K562 (cell line): ENCODE results near the gene BCL2L1. TPM values are rescaled to one million over a fixed set of nuclear protein-coding genes. Genes with fewer than 3 reads are reported as not detected.

Source experiments
- EHMT2 ChIP-seq: fragments of 450-650 bp; IDR thresholded peaks from 2 replicates; pipeline ENCODE4 v1.6.1; 2018; ENCODE audit warnings: antibody characterized with exemption
- HMG20B ChIP-seq: fragments of 250-450 bp; sonication (Bioruptor Pico); IDR thresholded peaks from 2 replicates; pipeline ENCODE4 v1.5.0; 2021; ENCODE audit warnings: mild to moderate bottlenecking
- HSF4 ChIP-seq: fragments of 250-450 bp; sonication (Bioruptor Pico); IDR thresholded peaks from 2 replicates; pipeline ENCODE4 v2.1.2; 2022; ENCODE audit warnings: mild to moderate bottlenecking, moderate library complexity, borderline replicate concordance
- KHSRP ChIP-seq: fragments of 450-650 bp; IDR thresholded peaks from 2 replicates; pipeline ENCODE4 v1.6.1; 2017
- KLF10 ChIP-seq: fragments of 250-450 bp; sonication (Bioruptor Pico); IDR thresholded peaks from 2 replicates; pipeline ENCODE4 v1.6.1; 2021; ENCODE audit warnings: matching md5 sums
- MBD2 ChIP-seq: sonication (generic); IDR thresholded peaks from 2 replicates; pipeline ENCODE4 v1.6.1; 2016; ENCODE audit warnings: low read depth, borderline replicate concordance
- MCM5 ChIP-seq: fragments of 450-650 bp; IDR thresholded peaks from 2 replicates; pipeline ENCODE4 v1.6.1; 2016; ENCODE audit warnings: low read depth
- MED1 ChIP-seq: sonication (generic); formaldehyde crosslinking; IDR thresholded peaks from 2 replicates; pipeline ENCODE4 v1.8.1; 2023; ENCODE audit warnings: missing genetic modification reagents, borderline replicate concordance
- RBM14 ChIP-seq: fragments of 200-400 bp; formaldehyde crosslinking; IDR thresholded peaks from 2 replicates; pipeline ENCODE4 v1.6.1; 2018; ENCODE audit warnings: low read depth, mild to moderate bottlenecking, low read length, moderate library complexity, borderline replicate concordance; ENCODE audit not compliant: insufficient read depth
- TAF15 ChIP-seq: fragments of 200-400 bp; formaldehyde crosslinking; IDR thresholded peaks from 2 replicates; pipeline ENCODE4 v1.6.1; 2017; ENCODE audit warnings: mild to moderate bottlenecking, low read depth, low read length, moderate library complexity
- ZBTB8A ChIP-seq: fragments of 450-650 bp; IDR thresholded peaks from 2 replicates; pipeline ENCODE4 v1.6.1; 2018; ENCODE audit warnings: mild to moderate bottlenecking, moderate library complexity; ENCODE audit not compliant: partially characterized antibody
- ZFP30 ChIP-seq: fragments of 250-450 bp; sonication (Bioruptor Pico); IDR thresholded peaks from 2 replicates; pipeline ENCODE4 v1.8.0; 2022; ENCODE audit warnings: moderate library complexity, mild to moderate bottlenecking, inconsistent platforms, borderline replicate concordance
- ZFP36 ChIP-seq: fragments of 150-350 bp; IDR thresholded peaks from 2 replicates; pipeline ENCODE4 v1.6.1; 2018; ENCODE audit warnings: low read length, low read depth; ENCODE audit not compliant: partially characterized antibody
- ZNF354B ChIP-seq: fragments of 250-450 bp; sonication (Bioruptor Pico); IDR thresholded peaks from 2 replicates; pipeline ENCODE4 v1.4.0; 2020
- ZNF408 ChIP-seq: fragments of 250-450 bp; sonication (Bioruptor Pico); IDR thresholded peaks from 2 replicates; pipeline ENCODE4 v1.4.0; 2020; ENCODE audit warnings: low read depth, mild to moderate bottlenecking, moderate library complexity
- polyA plus RNA-seq, 8 experiments: library from polyadenylated mRNA; depleted of rRNA in 4 of 8; stranded (reverse) in 5 of 8; unstranded in 3 of 8; fragments of >200 nt; fragmentation: Nextera tagmentation in 2 of 8; fragmentation: Illumina TruSeq in 1 of 8; extraction: Ambion mirVana in 2 of 8; extraction: Trizol in 1 of 8; gene quantifications; 2 replicates each; pipeline versions ENCODE4 v1.2.1 to v1.2.3, GENCODE V29; 2011 to 2014; ENCODE audit warnings: inconsistent platforms in 1 of 8, missing spikeins in 1 of 8
- total RNA-seq, 7 experiments: library from RNA; depleted of rRNA in 6 of 7; stranded (reverse); fragments of >200 nt in 6 of 7; fragmentation: Illumina TruSeq in 2 of 7; extraction: Trizol in 2 of 7; gene quantifications; 2 replicates each; pipeline versions ENCODE4 v1.2.1 to v1.2.3, GENCODE V29; 2011 to 2021; ENCODE audit warnings: low replicate concordance in 1 of 7
- TF ChIP-seq, protein P1 (sequence below): conservative IDR thresholded peaks from 2 replicates; pipeline ENCODE4 v1.6.1; 2011; ENCODE audit warnings: low read depth, mild to moderate bottlenecking, low read length; ENCODE audit not compliant: control insufficient read depth
- TF ChIP-seq, protein P2 (sequence below): sonication (generic); formaldehyde crosslinking; IDR thresholded peaks from 2 replicates; pipeline ENCODE4 v1.8.1; 2023; ENCODE audit warnings: mild to moderate bottlenecking, missing genetic modification reagents
- TF ChIP-seq, protein P3 (sequence below): fragments of 450-650 bp; conservative IDR thresholded peaks from 2 replicates; pipeline ENCODE4 v1.6.1; 2016; ENCODE audit warnings: missing genetic modification characterization, low read depth, mild to moderate bottlenecking, missing compliant biosample characterization, moderate library complexity
- TF ChIP-seq, protein P4 (sequence below): fragments of 250-450 bp; sonication (Bioruptor Pico); IDR thresholded peaks from 2 replicates; pipeline ENCODE4 v1.8.0; 2022; ENCODE audit warnings: inconsistent platforms
- TF ChIP-seq, protein P5 (sequence below): sonication (generic); formaldehyde crosslinking; IDR thresholded peaks from 2 replicates; pipeline ENCODE4 v1.8.0; 2022; ENCODE audit warnings: mild to moderate bottlenecking, missing genetic modification reagents, borderline replicate concordance

The BCL2L1 gene
- total and polyA plus RNA-seq, 9 of the 15 experiments (the other 6 are each of a cell fraction or from before 2014, with no cell fraction given) = 3.3 to 182 (median 120) TPM

DNA sequence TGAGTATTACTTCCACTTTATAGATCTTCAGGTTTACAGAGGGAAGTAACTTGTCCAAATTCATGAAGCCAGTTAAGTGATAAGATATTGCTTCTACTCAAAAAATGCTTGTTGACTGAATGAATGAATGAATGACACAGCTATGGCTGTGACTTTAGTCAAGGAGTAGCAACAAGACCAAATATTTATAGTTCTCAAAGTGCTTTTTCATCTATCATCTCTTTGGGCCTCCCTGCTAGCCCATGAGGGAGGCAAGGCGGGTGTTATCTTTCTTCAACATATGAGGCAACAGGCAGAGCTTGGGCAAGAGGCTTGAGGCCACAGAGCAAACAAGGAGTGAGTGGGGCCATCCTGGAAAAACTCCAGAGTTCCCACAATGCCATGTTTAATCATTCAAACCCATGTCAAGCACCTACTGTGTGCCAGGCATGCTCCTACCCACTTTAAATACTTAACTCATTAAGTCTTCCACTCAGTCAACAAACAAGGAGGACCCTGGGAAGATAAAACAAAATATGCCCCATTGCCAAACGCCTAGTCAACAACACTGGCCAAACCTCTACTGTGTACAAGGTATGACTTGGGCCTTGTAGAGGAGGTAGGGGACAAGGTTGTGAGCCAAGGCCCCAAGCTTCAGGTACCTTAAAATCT, 15.9 kb downstream of the BCL2L1 start (continued):
- TF ChIP-seq, protein P1, sequence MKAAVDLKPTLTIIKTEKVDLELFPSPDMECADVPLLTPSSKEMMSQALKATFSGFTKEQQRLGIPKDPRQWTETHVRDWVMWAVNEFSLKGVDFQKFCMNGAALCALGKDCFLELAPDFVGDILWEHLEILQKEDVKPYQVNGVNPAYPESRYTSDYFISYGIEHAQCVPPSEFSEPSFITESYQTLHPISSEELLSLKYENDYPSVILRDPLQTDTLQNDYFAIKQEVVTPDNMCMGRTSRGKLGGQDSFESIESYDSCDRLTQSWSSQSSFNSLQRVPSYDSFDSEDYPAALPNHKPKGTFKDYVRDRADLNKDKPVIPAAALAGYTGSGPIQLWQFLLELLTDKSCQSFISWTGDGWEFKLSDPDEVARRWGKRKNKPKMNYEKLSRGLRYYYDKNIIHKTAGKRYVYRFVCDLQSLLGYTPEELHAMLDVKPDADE = no peak
- TF ChIP-seq ZNF408 (CRISPR knock-in tag) (no peak), ZBTB8A (no peak), MCM5 (no peak), HSF4 (CRISPR knock-in tag) (0 out of 2 replicates have a peak, but pooled peaks have one; percentile 82), RBM14 (no peak), ZFP30 (CRISPR knock-in tag) (no peak), EHMT2 (peak; percentile 56; the same call in 1 of the 2 replicates), HMG20B (CRISPR knock-in tag) (no peak), ZNF354B (CRISPR knock-in tag) (no peak), KHSRP (no peak), TAF15 (no peak), MBD2 (peak; percentile 72), MED1 (CRISPR knock-in tag) (no peak), ZFP36 (peak; percentile 62), KLF10 (no peak)
- TF ChIP-seq, protein P2, sequence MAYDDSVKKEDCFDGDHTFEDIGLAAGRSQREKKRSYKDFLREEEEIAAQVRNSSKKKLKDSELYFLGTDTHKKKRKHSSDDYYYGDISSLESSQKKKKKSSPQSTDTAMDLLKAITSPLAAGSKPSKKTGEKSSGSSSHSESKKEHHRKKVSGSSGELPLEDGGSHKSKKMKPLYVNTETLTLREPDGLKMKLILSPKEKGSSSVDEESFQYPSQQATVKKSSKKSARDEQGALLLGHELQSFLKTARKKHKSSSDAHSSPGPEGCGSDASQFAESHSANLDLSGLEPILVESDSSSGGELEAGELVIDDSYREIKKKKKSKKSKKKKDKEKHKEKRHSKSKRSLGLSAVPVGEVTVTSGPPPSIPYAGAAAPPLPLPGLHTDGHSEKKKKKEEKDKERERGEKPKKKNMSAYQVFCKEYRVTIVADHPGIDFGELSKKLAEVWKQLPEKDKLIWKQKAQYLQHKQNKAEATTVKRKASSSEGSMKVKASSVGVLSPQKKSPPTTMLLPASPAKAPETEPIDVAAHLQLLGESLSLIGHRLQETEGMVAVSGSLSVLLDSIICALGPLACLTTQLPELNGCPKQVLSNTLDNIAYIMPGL = no peak
- TF ChIP-seq, protein P3, sequence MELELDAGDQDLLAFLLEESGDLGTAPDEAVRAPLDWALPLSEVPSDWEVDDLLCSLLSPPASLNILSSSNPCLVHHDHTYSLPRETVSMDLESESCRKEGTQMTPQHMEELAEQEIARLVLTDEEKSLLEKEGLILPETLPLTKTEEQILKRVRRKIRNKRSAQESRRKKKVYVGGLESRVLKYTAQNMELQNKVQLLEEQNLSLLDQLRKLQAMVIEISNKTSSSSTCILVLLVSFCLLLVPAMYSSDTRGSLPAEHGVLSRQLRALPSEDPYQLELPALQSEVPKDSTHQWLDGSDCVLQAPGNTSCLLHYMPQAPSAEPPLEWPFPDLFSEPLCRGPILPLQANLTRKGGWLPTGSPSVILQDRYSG (tag) = 0 out of 2 replicates have a peak, but pooled peaks have one; percentile 77
- TF ChIP-seq, protein P4, sequence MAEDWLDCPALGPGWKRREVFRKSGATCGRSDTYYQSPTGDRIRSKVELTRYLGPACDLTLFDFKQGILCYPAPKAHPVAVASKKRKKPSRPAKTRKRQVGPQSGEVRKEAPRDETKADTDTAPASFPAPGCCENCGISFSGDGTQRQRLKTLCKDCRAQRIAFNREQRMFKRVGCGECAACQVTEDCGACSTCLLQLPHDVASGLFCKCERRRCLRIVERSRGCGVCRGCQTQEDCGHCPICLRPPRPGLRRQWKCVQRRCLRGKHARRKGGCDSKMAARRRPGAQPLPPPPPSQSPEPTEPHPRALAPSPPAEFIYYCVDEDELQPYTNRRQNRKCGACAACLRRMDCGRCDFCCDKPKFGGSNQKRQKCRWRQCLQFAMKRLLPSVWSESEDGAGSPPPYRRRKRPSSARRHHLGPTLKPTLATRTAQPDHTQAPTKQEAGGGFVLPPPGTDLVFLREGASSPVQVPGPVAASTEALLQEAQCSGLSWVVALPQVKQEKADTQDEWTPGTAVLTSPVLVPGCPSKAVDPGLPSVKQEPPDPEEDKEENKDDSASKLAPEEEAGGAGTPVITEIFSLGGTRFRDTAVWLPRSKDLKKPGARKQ (CRISPR knock-in tag) = no peak
- TF ChIP-seq, protein P5, sequence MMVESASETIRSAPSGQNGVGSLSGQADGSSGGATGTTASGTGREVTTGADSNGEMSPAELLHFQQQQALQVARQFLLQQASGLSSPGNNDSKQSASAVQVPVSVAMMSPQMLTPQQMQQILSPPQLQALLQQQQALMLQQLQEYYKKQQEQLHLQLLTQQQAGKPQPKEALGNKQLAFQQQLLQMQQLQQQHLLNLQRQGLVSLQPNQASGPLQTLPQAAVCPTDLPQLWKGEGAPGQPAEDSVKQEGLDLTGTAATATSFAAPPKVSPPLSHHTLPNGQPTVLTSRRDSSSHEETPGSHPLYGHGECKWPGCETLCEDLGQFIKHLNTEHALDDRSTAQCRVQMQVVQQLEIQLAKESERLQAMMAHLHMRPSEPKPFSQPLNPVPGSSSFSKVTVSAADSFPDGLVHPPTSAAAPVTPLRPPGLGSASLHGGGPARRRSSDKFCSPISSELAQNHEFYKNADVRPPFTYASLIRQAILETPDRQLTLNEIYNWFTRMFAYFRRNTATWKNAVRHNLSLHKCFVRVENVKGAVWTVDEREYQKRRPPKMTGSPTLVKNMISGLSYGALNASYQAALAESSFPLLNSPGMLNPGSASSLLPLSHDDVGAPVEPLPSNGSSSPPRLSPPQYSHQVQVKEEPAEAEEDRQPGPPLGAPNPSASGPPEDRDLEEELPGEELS (CRISPR knock-in tag) = no peak
